HEK293 (cell line): Measurements from ENCODE around the gene ITGB1.

Source experiments
- CTCF ChIA-PET: fragments of 350-600 bp; formaldehyde crosslinking; extraction: SDS; loops from one replicate; lab custom pipeline; 2021; ENCODE audit warnings: antibody characterized with exemption; lab: Yijun Ruan, JAX
- POLR2A ChIA-PET: fragments of 300-600 bp; formaldehyde crosslinking; extraction: SDS; loops from one replicate; lab custom pipeline; 2020; ENCODE audit warnings: antibody characterized with exemption, inconsistent platforms; lab: Yijun Ruan, JAX
- H3K27ac ChIP-seq: fragments of 200-500 bp; sonication (Bioruptor generic); 2 replicates; pipeline ENCODE4 v1.5.1; 2014; ENCODE audit warnings: low read depth, low read length, control low read depth, inconsistent platforms; ENCODE audit errors: extremely low read depth
- H3K36me3 ChIP-seq, 2 experiments: fragments of 200-500 bp in 1 of 2; sonication (Bioruptor generic) in 1 of 2; 1 replicate in 1 of 2; 2 replicates in 1 of 2; pipeline ENCODE4 v1.5.1; 2014 to 2017; ENCODE audit warnings: inconsistent platforms in 2 of 2, low read length in 2 of 2; ENCODE audit not compliant: control insufficient read depth in 2 of 2, insufficient read depth in 1 of 2
- H3K4me1 ChIP-seq: fragments of 200-500 bp; sonication (Bioruptor generic); 2 replicates; pipeline ENCODE4 v1.5.1; 2014; ENCODE audit warnings: mild to moderate bottlenecking, low read length, inconsistent platforms; ENCODE audit not compliant: control insufficient read depth, insufficient read depth
- H3K4me3 ChIP-seq: 2 replicates; pipeline ENCODE4 v1.5.1; 2011; ENCODE audit warnings: low read depth, mild to moderate bottlenecking, control low read depth, low read length, moderate library complexity
- H3K9me3 ChIP-seq: fragments of 200-500 bp; sonication (Bioruptor generic); 2 replicates; pipeline ENCODE4 v1.5.1; 2014; ENCODE audit warnings: low read depth, low read length, inconsistent platforms; ENCODE audit not compliant: control insufficient read depth, insufficient read depth
- KLF7 ChIP-seq: fragments of 450-650 bp; formaldehyde crosslinking; IDR thresholded peaks from 2 replicates; pipeline ENCODE4 v1.5.1; 2016; ENCODE audit warnings: missing biosample characterization, missing genetic modification characterization, borderline replicate concordance
- ZBTB48 ChIP-seq: fragments of 450-650 bp; formaldehyde crosslinking; IDR thresholded peaks from 2 replicates; pipeline ENCODE4 v1.5.1; 2016; ENCODE audit warnings: missing biosample characterization, missing genetic modification characterization
- ZFP37 ChIP-seq: fragments of 450-650 bp; formaldehyde crosslinking; IDR thresholded peaks from 2 replicates; pipeline ENCODE4 v1.5.1; 2016; ENCODE audit warnings: missing biosample characterization, missing genetic modification characterization
- ZNF121 ChIP-seq: fragments of 450-650 bp; formaldehyde crosslinking; IDR thresholded peaks from 2 replicates; pipeline ENCODE4 v1.5.1; 2016; ENCODE audit warnings: missing biosample characterization, missing genetic modification characterization
- ZNF214 ChIP-seq: fragments of 450-650 bp; formaldehyde crosslinking; IDR thresholded peaks from 2 replicates; pipeline ENCODE4 v1.5.1; 2017; ENCODE audit warnings: missing biosample characterization, mild to moderate bottlenecking, missing genetic modification characterization, borderline replicate concordance
- ZNF426 ChIP-seq: fragments of 450-650 bp; formaldehyde crosslinking; IDR thresholded peaks from 2 replicates; pipeline ENCODE4 v1.5.1; 2017; ENCODE audit warnings: missing biosample characterization, missing genetic modification characterization, mild to moderate bottlenecking, inconsistent platforms, moderate library complexity
- ZNF510 ChIP-seq: fragments of 450-650 bp; formaldehyde crosslinking; IDR thresholded peaks from 2 replicates; pipeline ENCODE4 v1.5.1; 2018; ENCODE audit warnings: mild to moderate bottlenecking, missing genetic modification characterization, missing biosample characterization; ENCODE audit not compliant: insufficient replicate concordance
- ZNF596 ChIP-seq: fragments of 450-650 bp; IDR thresholded peaks from 2 replicates; pipeline ENCODE4 v1.5.0; 2018; ENCODE audit warnings: missing biosample characterization, mild to moderate bottlenecking, missing genetic modification characterization, moderate library complexity
- ZNF626 ChIP-seq: fragments of 450-650 bp; sonication (Bioruptor Pico); formaldehyde crosslinking; IDR thresholded peaks from 2 replicates; pipeline ENCODE4 v1.5.1; 2018; ENCODE audit warnings: missing biosample characterization, missing genetic modification characterization, inconsistent platforms
- ZNF664 ChIP-seq: fragments of 450-650 bp; formaldehyde crosslinking; IDR thresholded peaks from 2 replicates; pipeline ENCODE4 v1.5.1; 2016; ENCODE audit warnings: missing biosample characterization, missing genetic modification characterization
- ZNF792 ChIP-seq: fragments of 450-650 bp; formaldehyde crosslinking; IDR thresholded peaks from 2 replicates; pipeline ENCODE4 v1.5.1; 2016; ENCODE audit warnings: missing biosample characterization, missing genetic modification characterization
- ZSCAN23 ChIP-seq: fragments of 450-650 bp; formaldehyde crosslinking; IDR thresholded peaks from 2 replicates; pipeline ENCODE4 v1.5.1; 2016; ENCODE audit warnings: missing biosample characterization, missing genetic modification characterization
- ZSCAN30 ChIP-seq: fragments of 450-650 bp; IDR thresholded peaks from 2 replicates; pipeline ENCODE4 v1.5.1; 2018; ENCODE audit warnings: missing biosample characterization, mild to moderate bottlenecking, missing genetic modification characterization, moderate library complexity
- TF ChIP-seq, protein P1 (sequence below): fragments of 450-650 bp; formaldehyde crosslinking; IDR thresholded peaks from 2 replicates; pipeline ENCODE4 v1.5.1; 2017; ENCODE audit warnings: missing biosample characterization, missing genetic modification characterization
- TF ChIP-seq, protein P2 (sequence below): fragments of 450-650 bp; formaldehyde crosslinking; IDR thresholded peaks from 2 replicates; pipeline ENCODE4 v1.5.1; 2016; ENCODE audit warnings: missing biosample characterization, missing genetic modification characterization
- TF ChIP-seq, protein P3 (sequence below): fragments of 450-650 bp; formaldehyde crosslinking; IDR thresholded peaks from 2 replicates; pipeline ENCODE4 v1.5.1; 2017; ENCODE audit warnings: missing biosample characterization, mild to moderate bottlenecking, missing genetic modification characterization, moderate library complexity
- TF ChIP-seq, protein P4 (sequence below): fragments of 450-650 bp; formaldehyde crosslinking; IDR thresholded peaks from 2 replicates; pipeline ENCODE4 v1.5.1; 2016; ENCODE audit warnings: missing biosample characterization, missing genetic modification characterization

Gene ITGB1

DNA sequence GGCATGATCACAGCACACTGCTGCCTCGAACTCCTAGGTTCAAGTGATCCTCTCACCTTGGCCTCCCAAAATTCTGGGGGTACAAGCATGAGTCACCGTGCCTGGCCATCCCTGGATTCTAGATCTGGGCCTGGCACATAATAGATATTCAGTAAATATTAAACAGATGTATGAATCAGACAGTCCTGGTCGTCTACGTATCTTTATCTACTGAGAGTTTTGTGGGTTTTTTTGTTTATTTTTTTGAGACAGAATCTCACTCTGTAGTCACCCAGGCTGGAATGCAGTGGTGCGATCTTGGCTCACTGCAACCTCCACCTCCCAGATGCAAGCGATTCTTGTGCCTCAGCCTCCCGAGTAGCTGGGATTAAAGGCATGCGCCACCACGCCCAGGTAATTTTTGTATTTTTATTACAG lies 24.3 kb upstream of the ITGB1 start (continued):
- TF ChIP-seq, protein P1, sequence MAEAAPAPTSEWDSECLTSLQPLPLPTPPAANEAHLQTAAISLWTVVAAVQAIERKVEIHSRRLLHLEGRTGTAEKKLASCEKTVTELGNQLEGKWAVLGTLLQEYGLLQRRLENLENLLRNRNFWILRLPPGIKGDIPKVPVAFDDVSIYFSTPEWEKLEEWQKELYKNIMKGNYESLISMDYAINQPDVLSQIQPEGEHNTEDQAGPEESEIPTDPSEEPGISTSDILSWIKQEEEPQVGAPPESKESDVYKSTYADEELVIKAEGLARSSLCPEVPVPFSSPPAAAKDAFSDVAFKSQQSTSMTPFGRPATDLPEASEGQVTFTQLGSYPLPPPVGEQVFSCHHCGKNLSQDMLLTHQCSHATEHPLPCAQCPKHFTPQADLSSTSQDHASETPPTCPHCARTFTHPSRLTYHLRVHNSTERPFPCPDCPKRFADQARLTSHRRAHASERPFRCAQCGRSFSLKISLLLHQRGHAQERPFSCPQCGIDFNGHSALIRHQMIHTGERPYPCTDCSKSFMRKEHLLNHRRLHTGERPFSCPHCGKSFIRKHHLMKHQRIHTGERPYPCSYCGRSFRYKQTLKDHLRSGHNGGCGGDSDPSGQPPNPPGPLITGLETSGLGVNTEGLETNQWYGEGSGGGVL, result no peak
- TF ChIP-seq ZFP37 (tag by site-specific recombination) (no peak), ZBTB48 (tag by site-specific recombination) (no peak), ZNF426 (no peak), KLF7 (no peak)
- TF ChIP-seq, protein P2, sequence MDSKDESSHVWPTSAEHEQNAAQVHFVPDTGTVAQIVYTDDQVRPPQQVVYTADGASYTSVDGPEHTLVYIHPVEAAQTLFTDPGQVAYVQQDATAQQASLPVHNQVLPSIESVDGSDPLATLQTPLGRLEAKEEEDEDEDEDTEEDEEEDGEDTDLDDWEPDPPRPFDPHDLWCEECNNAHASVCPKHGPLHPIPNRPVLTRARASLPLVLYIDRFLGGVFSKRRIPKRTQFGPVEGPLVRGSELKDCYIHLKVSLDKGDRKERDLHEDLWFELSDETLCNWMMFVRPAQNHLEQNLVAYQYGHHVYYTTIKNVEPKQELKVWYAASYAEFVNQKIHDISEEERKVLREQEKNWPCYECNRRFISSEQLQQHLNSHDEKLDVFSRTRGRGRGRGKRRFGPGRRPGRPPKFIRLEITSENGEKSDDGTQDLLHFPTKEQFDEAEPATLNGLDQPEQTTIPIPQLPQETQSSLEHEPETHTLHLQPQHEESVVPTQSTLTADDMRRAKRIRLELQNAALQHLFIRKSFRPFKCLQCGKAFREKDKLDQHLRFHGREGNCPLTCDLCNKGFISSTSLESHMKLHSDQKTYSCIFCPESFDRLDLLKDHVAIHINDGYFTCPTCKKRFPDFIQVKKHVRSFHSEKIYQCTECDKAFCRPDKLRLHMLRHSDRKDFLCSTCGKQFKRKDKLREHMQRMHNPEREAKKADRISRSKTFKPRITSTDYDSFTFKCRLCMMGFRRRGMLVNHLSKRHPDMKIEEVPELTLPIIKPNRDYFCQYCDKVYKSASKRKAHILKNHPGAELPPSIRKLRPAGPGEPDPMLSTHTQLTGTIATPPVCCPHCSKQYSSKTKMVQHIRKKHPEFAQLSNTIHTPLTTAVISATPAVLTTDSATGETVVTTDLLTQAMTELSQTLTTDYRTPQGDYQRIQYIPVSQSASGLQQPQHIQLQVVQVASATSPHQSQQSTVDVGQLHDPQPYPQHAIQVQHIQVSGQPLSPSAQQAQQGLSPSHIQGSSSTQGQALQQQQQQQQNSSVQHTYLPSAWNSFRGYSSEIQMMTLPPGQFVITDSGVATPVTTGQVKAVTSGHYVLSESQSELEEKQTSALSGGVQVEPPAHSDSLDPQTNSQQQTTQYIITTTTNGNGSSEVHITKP (tag by site-specific recombination), result peak; percentile 55
- TF ChIP-seq, protein P3, sequence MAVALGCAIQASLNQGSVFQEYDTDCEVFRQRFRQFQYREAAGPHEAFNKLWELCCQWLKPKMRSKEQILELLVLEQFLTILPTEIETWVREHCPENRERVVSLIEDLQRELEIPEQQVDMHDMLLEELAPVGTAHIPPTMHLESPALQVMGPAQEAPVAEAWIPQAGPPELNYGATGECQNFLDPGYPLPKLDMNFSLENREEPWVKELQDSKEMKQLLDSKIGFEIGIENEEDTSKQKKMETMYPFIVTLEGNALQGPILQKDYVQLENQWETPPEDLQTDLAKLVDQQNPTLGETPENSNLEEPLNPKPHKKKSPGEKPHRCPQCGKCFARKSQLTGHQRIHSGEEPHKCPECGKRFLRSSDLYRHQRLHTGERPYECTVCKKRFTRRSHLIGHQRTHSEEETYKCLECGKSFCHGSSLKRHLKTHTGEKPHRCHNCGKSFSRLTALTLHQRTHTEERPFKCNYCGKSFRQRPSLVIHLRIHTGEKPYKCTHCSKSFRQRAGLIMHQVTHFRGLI (tag by site-specific recombination), result no peak

DNA sequence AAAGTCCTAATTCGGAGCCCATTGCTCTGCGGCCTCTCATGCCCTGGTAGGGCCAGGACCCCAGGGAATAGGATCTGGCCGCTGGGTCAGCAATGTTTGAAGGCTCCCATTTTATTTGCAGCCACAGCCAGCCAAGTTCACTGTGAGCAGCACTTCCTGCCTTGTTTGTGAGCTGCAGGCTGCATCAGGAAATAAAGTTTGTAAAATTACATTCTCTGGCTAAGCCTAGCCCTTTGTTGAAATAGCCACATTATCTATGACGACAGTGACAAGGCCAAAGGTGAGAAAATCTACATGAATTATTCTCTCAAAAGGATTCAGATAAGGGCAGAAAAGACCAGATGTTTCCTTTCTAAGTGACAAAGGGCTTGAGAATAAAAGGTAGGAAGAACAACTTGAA lies 23.7 kb upstream of the ITGB1 start:
- POLR2A ChIA-PET, result interaction anchor here (3.9 kb wide), 1 partner anchor 28 kb away, joined by 44 read pairs; no protein-coding TSS in a partner anchor
- Histone ChIP-seq H3K27ac (no peak overlapping the region), H3K36me3 (no peaks in the 10 kb centered on the region), H3K4me3 (no peak overlapping the region), H3K4me1 (no peaks in the 10 kb centered on the region), H3K9me3 (no peaks in the 10 kb centered on the region)
- TF ChIP-seq ZNF214 (no peak), ZNF510 (no peak), ZSCAN23 (no peak), ZNF596 (tag by site-specific recombination) (no peak), ZNF792 (tag by site-specific recombination) (no peak), ZNF664 (no peak), ZNF626 (tag by site-specific recombination) (no peak), ZNF121 (tag by site-specific recombination) (no peak), ZSCAN30 (tag by site-specific recombination) (no peak)
- TF ChIP-seq, protein P4, sequence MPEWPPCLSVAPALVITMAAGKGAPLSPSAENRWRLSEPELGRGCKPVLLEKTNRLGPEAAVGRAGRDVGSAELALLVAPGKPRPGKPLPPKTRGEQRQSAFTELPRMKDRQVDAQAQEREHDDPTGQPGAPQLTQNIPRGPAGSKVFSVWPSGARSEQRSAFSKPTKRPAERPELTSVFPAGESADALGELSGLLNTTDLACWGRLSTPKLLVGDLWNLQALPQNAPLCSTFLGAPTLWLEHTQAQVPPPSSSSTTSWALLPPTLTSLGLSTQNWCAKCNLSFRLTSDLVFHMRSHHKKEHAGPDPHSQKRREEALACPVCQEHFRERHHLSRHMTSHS (tag by site-specific recombination), result no peak
- CTCF ChIA-PET, result interaction anchor here (0.6 kb wide), 1 partner anchor 750 kb away, joined by 4 read pairs; no protein-coding TSS in a partner anchor
